WI38 (cell line): ENCODE results near the gene RGS5.

Source experiments
- H3K4me3 ChIP-seq: 2 replicates; pipeline ENCODE4 v1.5.1; 2011; ENCODE audit warnings: low read depth, mild to moderate bottlenecking, control low read depth, low read length
- CTCF ChIP-seq: IDR thresholded peaks from 2 replicates; pipeline ENCODE4 v1.5.1; 2012; ENCODE audit warnings: low read depth, mild to moderate bottlenecking, control low read depth, low read length

The RGS5 gene

GRCh38 chr1:163128282-163128681 is 74.4 kb downstream of the RGS5 start:
- no peak overlapping the region for H3K4me3 ChIP-seq
- no peak for TF ChIP-seq CTCF

GRCh38 chr1:163124812-163125211 is 77.9 kb downstream of the RGS5 start:
- no peak for TF ChIP-seq CTCF

GRCh38 chr1:163120372-163120771 is 82.3 kb downstream of the RGS5 start:
- no peak for TF ChIP-seq CTCF
- H3K4me3 ChIP-seq: no peak overlapping the region

More at GRCh38 chr1:163124812-163125211, 77.9 kb downstream of the RGS5 start:
- no peak overlapping the region for H3K4me3 ChIP-seq

GRCh38 chr1:163119707-163120106 is 83.0 kb downstream of the RGS5 start:
- no peak overlapping the region for H3K4me3 ChIP-seq
- no peak for TF ChIP-seq CTCF

- no peak for TF ChIP-seq CTCF
These were observed 86.8 kb downstream of the RGS5 start for GRCh38 chr1:163115887-163116286.

GRCh38 chr1:163107655-163108054 is 95.1 kb downstream of the RGS5 start:
- TF ChIP-seq CTCF: no peak
- H3K4me3 ChIP-seq: no peak overlapping the region

More at GRCh38 chr1:163115887-163116286, 86.8 kb downstream of the RGS5 start:
- no peak overlapping the region for H3K4me3 ChIP-seq

- no peak for TF ChIP-seq CTCF
- no peak overlapping the region for H3K4me3 ChIP-seq
These were observed 96.2 kb downstream of the RGS5 start for GRCh38 chr1:163106364-163106987.
